ENCODE results near the gene SCN8A. TPM values are rescaled to one million over a fixed set of nuclear protein-coding genes. Genes with fewer than 3 reads are reported as not detected.

SCN8A gene
- total and polyA plus RNA-seq, 3 donors from 2014 or later, result 4.8 to 15.3 (median 11.0) TPM

GRCh38 chr12:51667269-51667668 lies 76.2 kb downstream of the SCN8A start:
- no peaks in the 10 kb centered on the region for H3K27me3 ChIP-seq
- H3K9me3 ChIP-seq, result no peaks in the 10 kb centered on the region
- no peak overlapping the region for H3K27ac ChIP-seq
- intact Hi-C loops (cut with DNase I; ENCODE audit: low total_unique reads), result no loop called here
- TF ChIP-seq CTCF (IDR thresholded peaks at IDR 0.05) (no peak), POLR2A (IDR thresholded peaks at IDR 0.05) (no peak)
- H3K4me1 ChIP-seq, result no peaks in the 10 kb centered on the region
- H3K36me3 ChIP-seq (ENCODE audit: low read depth, missing control alignments), result no peaks in the 10 kb centered on the region
- no peak overlapping the region for H3K4me3 ChIP-seq
- DNase-seq, result no peak
- WGBS, 2 donors, result 95 to 98% methylated on average over 2 of the region's 2 CpGs

- no peaks in the 10 kb centered on the region for H3K4me1 ChIP-seq
- TF ChIP-seq CTCF (IDR thresholded peaks at IDR 0.05) (no peak), POLR2A (IDR thresholded peaks at IDR 0.05) (no peak)
- no peaks in the 10 kb centered on the region for H3K9me3 ChIP-seq
- 89 to 91% methylated on average over 2 of the region's 2 CpGs for WGBS, 2 donors
- no peaks in the 10 kb centered on the region for H3K36me3 ChIP-seq (ENCODE audit: low read depth, missing control alignments)
- no peak overlapping the region for H3K4me3 ChIP-seq
- DNase-seq, result no peak
- H3K27ac ChIP-seq, result no peak overlapping the region
- intact Hi-C loops (cut with DNase I; ENCODE audit: low total_unique reads), result no loop called here
- no peaks in the 10 kb centered on the region for H3K27me3 ChIP-seq
These were observed 78.2 kb downstream of the SCN8A start for GRCh38 chr12:51669271-51669670.

- Histone ChIP-seq H3K4me1 (no peaks in the 10 kb centered on the region), H3K27me3 (no peaks in the 10 kb centered on the region), H3K27ac (no peak overlapping the region), H3K4me3 (no peak overlapping the region), H3K9me3 (no peaks in the 10 kb centered on the region), H3K36me3 (ENCODE audit: low read depth, missing control alignments) (no peaks in the 10 kb centered on the region)
- TF ChIP-seq CTCF (IDR thresholded peaks at IDR 0.05) (no peak), POLR2A (IDR thresholded peaks at IDR 0.05) (no peak)
- intact Hi-C loops (cut with DNase I; ENCODE audit: low total_unique reads), result no loop called here
- 97 to 100% methylated on average over 1 of the region's 1 CpG for WGBS, 2 donors
- no peak for DNase-seq
These were observed 79.0 kb downstream of the SCN8A start for GRCh38 chr12:51669996-51670395.

- H3K4me3 ChIP-seq, result no peak overlapping the region
- H3K27ac ChIP-seq, result no peak overlapping the region
- intact Hi-C loops (cut with DNase I; ENCODE audit: low total_unique reads), result no loop called here
- no peaks in the 10 kb centered on the region for H3K4me1 ChIP-seq
- no peaks in the 10 kb centered on the region for H3K27me3 ChIP-seq
- no peaks in the 10 kb centered on the region for H3K36me3 ChIP-seq (ENCODE audit: low read depth, missing control alignments)
- WGBS, 2 donors, result 22 to 25% methylated on average over 1 of the region's 1 CpG
- DNase-seq, result no peak
- no peaks in the 10 kb centered on the region for H3K9me3 ChIP-seq
- TF ChIP-seq CTCF (IDR thresholded peaks at IDR 0.05), result no peak
- TF ChIP-seq POLR2A (IDR thresholded peaks at IDR 0.05), result no peak
These were observed 81.3 kb downstream of the SCN8A start for GRCh38 chr12:51672334-51672733.

GRCh38 chr12:51675071-51675803 lies 84.2 kb downstream of the SCN8A start:
- TF ChIP-seq POLR2A (IDR thresholded peaks at IDR 0.05) (no peak), CTCF (IDR thresholded peaks at IDR 0.05) (no peak)
- no peak for DNase-seq
- no peaks in the 10 kb centered on the region for H3K4me1 ChIP-seq
- H3K27ac ChIP-seq, result no peak overlapping the region
- H3K9me3 ChIP-seq, result no peaks in the 10 kb centered on the region
- no peak overlapping the region for H3K4me3 ChIP-seq
- intact Hi-C loops (cut with DNase I; ENCODE audit: low total_unique reads), result no loop called here
- H3K27me3 ChIP-seq, result no peaks in the 10 kb centered on the region
- 52 to 58% methylated on average over 9 of the region's 9 CpGs for WGBS, 2 donors
- H3K36me3 ChIP-seq (ENCODE audit: low read depth, missing control alignments), result no peaks in the 10 kb centered on the region

All from testis (tissue), 3 donors.